Duodenal mucosa (tissue), 2 donors: ENCODE data around the gene NOP16.
A peak's percentile ranks its signal among the peaks of the same experiment; 100 is the strongest.

Source experiments
- H3K27ac ChIP-seq: one replicate; pipeline ENCODE4 v1.7.0; 2013; ENCODE audit warnings: low read depth, low read length
- H3K27me3 ChIP-seq, 2 donors: one replicate each; pipeline ENCODE4 v1.7.0; 2013; ENCODE audit warnings: low read length in 2 of 2, control low read depth in 1 of 2; ENCODE audit not compliant: insufficient read depth in 2 of 2, control insufficient read depth in 1 of 2
- H3K36me3 ChIP-seq, 2 donors: one replicate each; pipeline ENCODE4 v1.7.0; 2013; ENCODE audit warnings: low read length in 2 of 2, control low read depth in 1 of 2; ENCODE audit not compliant: insufficient read depth in 2 of 2, control insufficient read depth in 1 of 2
- H3K4me1 ChIP-seq, 2 donors: one replicate each; pipeline ENCODE4 v1.7.0; 2013; ENCODE audit warnings: low read length in 2 of 2, control low read depth in 1 of 2; ENCODE audit not compliant: insufficient read depth in 2 of 2, control insufficient read depth in 1 of 2
- H3K4me3 ChIP-seq, 2 donors: one replicate each; pipeline ENCODE4 v1.7.0; 2013; ENCODE audit warnings: low read length in 2 of 2, low read depth in 1 of 2
- H3K9ac ChIP-seq, 2 donors: one replicate each; pipeline ENCODE4 v1.7.0; 2013; ENCODE audit warnings: low read length in 2 of 2, low read depth in 1 of 2
- H3K9me3 ChIP-seq, 2 donors: one replicate each; pipeline ENCODE4 v1.7.0; 2013; ENCODE audit warnings: low read length in 2 of 2, control low read depth in 1 of 2; ENCODE audit not compliant: control insufficient read depth in 1 of 2

NOP16 gene

DNA sequence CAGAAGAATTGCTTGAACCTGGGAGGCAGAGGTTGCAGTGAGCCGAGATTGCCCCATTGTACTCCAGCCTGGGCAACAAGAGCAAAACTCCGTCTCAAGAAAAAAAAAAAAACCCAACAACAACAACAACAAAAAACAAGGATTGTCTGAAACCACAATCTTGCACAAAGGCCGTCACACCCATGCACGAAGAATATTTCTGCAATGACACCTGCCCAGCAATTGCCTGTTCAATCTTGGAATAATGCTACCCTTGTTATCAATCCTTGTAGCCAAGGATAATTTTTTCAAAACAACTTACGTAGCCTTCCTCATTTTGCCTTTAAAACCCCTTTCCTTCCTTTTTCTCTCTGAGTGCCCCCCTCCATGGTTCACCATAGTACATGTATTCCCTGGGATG, 31.7 kb upstream of the NOP16 start:
- no peak overlapping the region for H3K27ac ChIP-seq
- H3K4me1 ChIP-seq: peaks cover 10 to 13% of the 10 kb centered on the region in 2 donors
- no peaks in the 10 kb centered on the region for H3K36me3 ChIP-seq
- no peaks in the 10 kb centered on the region for H3K27me3 ChIP-seq
- no peaks in the 10 kb centered on the region for H3K9me3 ChIP-seq
- no peak overlapping the region for H3K4me3 ChIP-seq
- H3K9ac ChIP-seq: no peak overlapping the region

DNA sequence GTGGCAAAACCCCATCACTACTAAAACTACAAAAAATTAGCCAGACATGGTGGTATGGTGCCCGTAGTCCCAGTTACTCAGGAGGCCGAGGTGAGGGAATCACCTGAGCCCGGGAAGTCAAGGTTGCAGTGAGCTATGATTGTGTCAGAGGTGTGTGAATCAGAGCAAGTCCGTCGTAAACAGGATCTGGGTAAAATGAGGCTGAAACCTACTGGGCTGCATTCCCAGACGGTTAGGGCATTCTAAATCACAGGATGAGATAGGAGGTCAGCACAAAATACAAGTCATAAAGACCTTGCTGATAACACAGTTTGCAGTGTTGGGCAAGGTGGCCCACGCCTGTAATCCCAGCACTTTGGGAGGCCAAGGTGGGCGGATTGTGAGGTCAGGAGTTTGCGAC, 29.9 kb upstream of the NOP16 start:
- no peak overlapping the region for H3K27ac ChIP-seq

DNA sequence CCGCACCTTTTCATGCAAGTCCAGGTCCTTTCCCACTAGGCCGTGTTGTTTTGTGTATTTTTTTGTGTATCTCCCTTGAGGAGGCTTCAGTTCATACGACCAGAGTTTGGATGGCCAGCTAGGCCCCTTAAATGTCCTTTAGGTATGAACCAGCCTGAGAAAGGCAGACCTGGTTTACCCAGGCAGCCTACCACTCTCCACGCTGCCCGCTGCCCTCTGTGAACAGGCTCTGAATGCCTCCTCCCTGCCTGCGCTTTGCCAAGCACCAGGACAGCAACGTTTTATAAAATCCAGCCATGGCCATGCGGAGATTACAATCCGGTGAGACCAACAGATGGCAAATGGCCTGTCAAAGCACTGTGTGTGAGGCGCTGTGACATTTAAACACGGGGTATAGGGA, 28.6 kb upstream of the NOP16 start:
- H3K36me3 ChIP-seq: peaks cover 3 to 4% of the 10 kb centered on the region in 2 donors
- no peak overlapping the region for H3K27ac ChIP-seq
- H3K9ac ChIP-seq: peak overlapping the region in 1 of 2 donors; percentile 70
- H3K27me3 ChIP-seq: no peaks in the 10 kb centered on the region
- peaks cover 29 to 32% of the 10 kb centered on the region in 2 donors for H3K4me1 ChIP-seq
- H3K4me3 ChIP-seq: peak overlapping the region in 1 of 2 donors; percentile 61
- no peaks in the 10 kb centered on the region for H3K9me3 ChIP-seq

More for the DNA sequence above, 29.9 kb upstream of the NOP16 start:
- Histone ChIP-seq H3K4me1 (peaks cover 24% of the 10 kb centered on the region in 2 donors), H3K27me3 (no peaks in the 10 kb centered on the region), H3K9ac (no peak overlapping the region), H3K9me3 (no peaks in the 10 kb centered on the region), H3K36me3 (no peaks in the 10 kb centered on the region), H3K4me3 (no peak overlapping the region)

DNA sequence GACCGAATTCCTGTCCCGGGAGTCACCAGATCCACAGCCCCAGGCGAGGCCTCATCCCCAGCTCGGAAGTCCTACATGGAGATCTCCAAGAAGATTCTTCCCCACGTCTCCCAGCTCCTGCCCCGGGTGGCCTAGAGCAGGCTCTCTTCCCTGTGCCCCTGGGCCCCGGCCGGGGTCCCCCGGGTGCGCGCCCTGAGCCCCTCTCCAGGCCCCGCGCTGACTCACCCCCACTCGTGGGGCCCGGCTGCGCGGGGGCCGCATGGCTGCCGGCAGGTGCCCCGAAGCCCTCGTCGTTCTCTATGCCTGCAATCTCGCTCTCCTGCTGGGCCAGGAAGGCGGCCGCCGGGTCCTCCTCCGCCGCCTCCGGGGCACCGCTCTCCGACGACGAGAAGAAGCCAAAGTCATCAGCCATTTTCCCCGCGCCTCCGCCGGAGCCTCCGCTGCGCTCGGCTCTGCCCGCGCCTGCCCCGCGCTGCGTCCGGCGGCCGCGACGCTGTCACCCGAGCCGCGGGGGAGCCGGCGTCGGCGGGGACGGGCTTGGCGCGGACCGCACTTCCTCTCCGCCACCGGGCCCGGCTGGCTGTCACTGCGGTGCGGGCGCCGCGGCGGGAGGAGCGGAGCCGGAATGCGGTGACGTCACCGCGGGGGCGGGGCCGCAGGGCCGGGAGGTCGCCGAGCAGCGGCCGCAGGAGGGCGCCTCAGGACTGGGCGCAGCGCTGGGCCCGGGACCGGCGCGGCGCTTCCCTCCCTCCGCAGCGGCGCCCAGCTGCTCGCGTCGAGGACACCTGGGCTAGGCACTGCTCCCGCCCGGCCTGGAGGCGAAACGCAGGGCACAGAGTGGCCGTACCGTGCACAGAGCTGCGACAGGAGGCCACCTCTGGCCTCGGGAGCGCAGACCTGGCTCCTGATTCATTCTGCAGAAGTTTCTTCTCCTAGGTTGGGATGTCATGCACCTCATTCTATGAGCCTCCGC, 27.8 kb upstream of the NOP16 start, which contains the start of gene CLTB:
Gene CLTB, minus strand, starts transcription at position 588 of the 973 bp plus-strand sequence. Its CDS starts 176 bp downstream, at position 412.
- Histone ChIP-seq H3K9ac (peak within 1 kb of the TSS; percentile 83 to 91), H3K9me3 (no peaks in the 10 kb centered on the region), H3K36me3 (peaks cover 3 to 4% of the 10 kb centered on the region in 2 donors), H3K4me1 (peaks cover 34 to 36% of the 10 kb centered on the region in 2 donors), H3K27ac (peak within 1 kb of the TSS; percentile 82), H3K4me3 (peak within 1 kb of the TSS; percentile 90 to 92), H3K27me3 (no peaks in the 10 kb centered on the region)

DNA sequence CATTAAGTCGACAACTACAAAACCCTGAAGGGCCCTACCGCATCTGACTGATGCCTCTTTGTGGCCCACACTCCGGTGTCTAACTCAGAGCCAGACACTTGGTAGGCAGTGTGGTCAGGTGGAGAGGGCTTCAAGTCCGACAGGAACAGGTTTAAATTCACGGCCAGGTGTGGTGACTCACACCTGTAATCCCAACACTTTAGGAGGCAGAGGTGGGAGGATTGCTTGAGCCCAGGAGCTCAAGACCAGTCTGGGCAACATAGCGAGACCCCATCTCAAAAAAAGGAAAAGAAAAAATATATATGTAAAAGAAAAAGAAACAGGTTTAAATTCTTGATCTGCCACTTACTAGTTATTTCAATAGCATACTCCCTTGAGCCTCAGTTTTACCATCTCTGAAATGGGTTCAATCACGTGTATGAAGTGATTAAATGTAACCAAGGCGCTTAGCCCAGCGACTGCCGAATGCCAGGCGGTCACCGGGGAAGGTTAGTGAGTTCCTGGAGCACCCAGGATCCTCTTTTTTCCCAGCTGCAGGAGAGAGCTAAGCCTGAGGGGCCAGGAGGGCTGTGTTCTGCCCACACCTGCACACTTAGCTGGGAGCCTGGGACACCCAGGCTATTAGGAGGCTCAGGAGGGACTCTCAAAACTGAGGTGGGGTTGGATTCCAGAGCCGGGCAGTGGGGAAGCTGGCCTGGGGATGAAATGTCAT, 27.0 kb upstream of the NOP16 start:
- Histone ChIP-seq H3K4me1 (peaks cover 37% of the 10 kb centered on the region in 2 donors), H3K27ac (peak overlapping the region; percentile 82), H3K4me3 (peak overlapping the region; percentile 90 to 92), H3K9ac (peak overlapping the region; percentile 83 to 91), H3K9me3 (no peaks in the 10 kb centered on the region), H3K36me3 (peaks cover 4 to 8% of the 10 kb centered on the region in 2 donors), H3K27me3 (no peaks in the 10 kb centered on the region)

DNA sequence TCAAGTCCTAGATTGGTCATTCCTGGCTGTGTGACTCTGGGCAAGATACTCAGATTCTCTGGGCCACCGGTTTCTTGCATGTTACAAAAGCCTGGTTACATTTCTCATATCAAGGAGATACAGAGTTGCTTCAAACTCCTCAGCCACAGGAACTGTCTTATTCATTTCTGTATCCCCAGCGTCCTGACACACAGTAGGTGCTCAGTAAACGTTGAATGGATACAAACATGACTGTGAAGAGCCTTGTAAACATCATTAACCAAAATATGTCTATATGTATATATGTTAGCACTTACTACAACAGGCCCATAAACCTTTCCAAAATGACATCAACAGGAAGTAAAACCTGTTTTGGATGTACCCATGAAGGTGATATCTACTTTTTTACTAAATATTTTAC, 26.3 kb upstream of the NOP16 start:
- Histone ChIP-seq H3K9ac (peak overlapping the region; percentile 83 to 91), H3K36me3 (peaks cover 11 to 14% of the 10 kb centered on the region in 2 donors), H3K27ac (no peak overlapping the region), H3K4me3 (peak overlapping the region; percentile 90 to 92), H3K27me3 (no peaks in the 10 kb centered on the region), H3K9me3 (no peaks in the 10 kb centered on the region), H3K4me1 (peaks cover 37% of the 10 kb centered on the region in 2 donors)

DNA sequence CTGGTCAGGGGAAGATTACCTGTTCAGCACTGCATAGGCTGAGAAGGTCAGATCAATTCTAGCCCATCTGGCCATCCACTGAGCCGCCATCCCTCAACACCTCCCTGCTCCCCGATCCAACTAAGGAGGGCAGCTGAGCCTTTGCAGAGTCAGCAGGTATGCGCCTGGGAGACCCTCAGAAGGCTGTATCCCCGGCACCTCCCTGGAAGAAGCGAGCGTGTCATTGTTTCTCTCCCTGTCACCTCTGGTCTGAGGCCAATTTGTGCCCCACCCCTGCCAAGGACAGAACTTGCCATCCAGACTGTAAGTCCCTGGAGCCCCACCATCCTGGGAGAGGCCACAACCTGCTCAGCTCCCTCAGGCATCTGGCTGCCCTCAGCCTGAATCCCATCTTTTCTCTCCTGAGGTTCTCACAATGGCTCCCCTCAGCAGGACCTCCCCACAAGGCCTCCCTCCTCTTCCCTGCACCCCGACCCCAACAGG, 25.4 kb upstream of the NOP16 start:
- peaks cover 11 to 19% of the 10 kb centered on the region in 2 donors for H3K36me3 ChIP-seq
- no peak overlapping the region for H3K4me3 ChIP-seq
- H3K27ac ChIP-seq: no peak overlapping the region
- peak overlapping the region; percentile 27 to 38 for H3K9ac ChIP-seq
- H3K4me1 ChIP-seq: peaks cover 37% of the 10 kb centered on the region in 2 donors
- no peaks in the 10 kb centered on the region for H3K9me3 ChIP-seq
- H3K27me3 ChIP-seq: no peaks in the 10 kb centered on the region

DNA sequence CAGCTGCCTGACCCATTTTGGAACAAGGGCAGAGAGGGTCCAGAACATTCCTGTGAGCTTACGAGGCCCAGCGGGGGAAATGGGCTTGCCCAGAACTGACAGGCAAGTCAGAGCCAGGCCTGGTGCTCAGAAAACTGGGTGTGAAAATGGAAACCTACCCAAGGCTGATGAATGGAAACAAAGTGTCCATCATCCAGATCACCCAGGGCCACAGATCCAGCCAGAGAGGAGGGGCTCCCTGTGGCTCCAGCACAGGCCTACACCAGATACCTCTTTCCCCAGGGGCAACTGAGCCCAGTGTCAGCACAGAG, 24.8 kb upstream of the NOP16 start:
- no peaks in the 10 kb centered on the region for H3K27me3 ChIP-seq
- H3K4me3 ChIP-seq: no peak overlapping the region
- no peak overlapping the region for H3K27ac ChIP-seq
- peak overlapping the region in 1 of 2 donors; percentile 27 for H3K9ac ChIP-seq
- peaks cover 37% of the 10 kb centered on the region in 2 donors for H3K4me1 ChIP-seq
- peaks cover 11 to 19% of the 10 kb centered on the region in 2 donors for H3K36me3 ChIP-seq
- no peaks in the 10 kb centered on the region for H3K9me3 ChIP-seq

DNA sequence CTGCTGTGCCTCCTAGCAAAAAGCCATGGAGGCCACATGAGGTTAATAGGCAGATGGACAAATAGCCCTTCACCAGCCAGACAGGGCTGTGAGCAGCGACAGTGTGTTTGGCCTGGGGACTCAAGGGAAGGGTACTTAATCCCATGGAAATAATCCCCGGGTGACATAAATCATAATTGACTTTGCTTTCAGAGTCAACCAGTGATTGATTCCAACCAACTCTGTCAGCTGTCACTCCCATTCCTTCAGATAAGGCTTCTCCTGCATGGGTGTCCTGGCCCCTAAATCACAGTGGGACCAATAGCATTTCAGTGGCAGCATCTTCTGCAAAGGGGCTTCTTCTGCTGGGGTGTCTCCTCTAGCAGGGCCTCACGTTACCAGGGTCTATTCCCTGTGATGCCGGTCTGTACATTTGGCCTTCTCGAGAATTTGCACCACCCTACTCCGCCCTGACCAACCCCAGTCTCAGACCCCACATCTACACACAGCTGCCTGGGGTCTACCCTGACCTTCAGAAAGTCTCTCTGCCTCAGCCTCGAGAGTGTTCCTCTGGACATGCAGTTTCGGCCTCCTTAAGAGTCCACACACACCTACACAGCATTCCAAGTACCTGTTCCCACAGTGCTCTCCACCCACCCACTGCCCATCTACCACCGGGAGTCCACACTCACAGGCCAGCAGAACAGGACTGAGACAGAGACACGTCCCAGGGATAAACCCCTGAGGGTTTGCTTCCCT, 24.3 kb upstream of the NOP16 start:
- H3K27me3 ChIP-seq: no peaks in the 10 kb centered on the region
- H3K4me1 ChIP-seq: peaks cover 37 to 39% of the 10 kb centered on the region in 2 donors
- H3K4me3 ChIP-seq: no peak overlapping the region
- peaks cover 14 to 24% of the 10 kb centered on the region in 2 donors for H3K36me3 ChIP-seq
- H3K27ac ChIP-seq: no peak overlapping the region
- peak overlapping the region in 1 of 2 donors; percentile 27 for H3K9ac ChIP-seq
- H3K9me3 ChIP-seq: no peaks in the 10 kb centered on the region
